Heart left ventricle (tissue), 16 donors: ENCODE data around the gene ACTBL2. TPM values are rescaled to one million over a fixed set of nuclear protein-coding genes. Genes with fewer than 3 reads are reported as not detected.

Experiments used
- ATAC-seq, 4 donors: fragments of 200-7000 bp; cut with Tn5 transposase; one replicate each; pipeline ENCODE4 v1.9.1; 2020 to 2022; ENCODE audit warnings: moderate library complexity in 4 of 4, mild to moderate bottlenecking in 3 of 4, moderate number of reproducible peaks in 1 of 4
- DNase-seq, 5 donors: peaks; one replicate each; pipeline ENCODE4 v3.0.0-alpha.2; 2020
- H3K27ac ChIP-seq, 12 donors: fragments of 200-600 bp; sonication (generic) in 4 of 12; one replicate each; pipeline versions ENCODE4 v1.5.0 to v1.8.0; 2016 to 2022; ENCODE audit warnings: mild to moderate bottlenecking in 2 of 12
- H3K27me3 ChIP-seq, 9 donors: fragments of 200-600 bp; sonication (generic) in 2 of 9; one replicate each; pipeline versions ENCODE4 v1.5.1 to v1.8.0; 2016 to 2022; ENCODE audit warnings: mild to moderate bottlenecking in 3 of 9
- H3K36me3 ChIP-seq, 9 donors: fragments of 200-600 bp; sonication (generic) in 2 of 9; one replicate each; pipeline versions ENCODE4 v1.5.0 to v1.8.0; 2018 to 2022; ENCODE audit warnings: mild to moderate bottlenecking in 2 of 9
- H3K4me1 ChIP-seq, 12 donors: fragments of 200-600 bp; sonication (generic) in 4 of 12; one replicate each; pipeline versions ENCODE4 v1.5.0 to v1.8.0; 2016 to 2022; ENCODE audit warnings: mild to moderate bottlenecking in 3 of 12
- H3K4me3 ChIP-seq, 12 donors: fragments of 200-600 bp; sonication (generic) in 4 of 12; one replicate each; pipeline versions ENCODE4 v1.5.0 to v1.8.0; 2017 to 2022; ENCODE audit warnings: mild to moderate bottlenecking in 9 of 12, moderate library complexity in 4 of 12
- H3K9me3 ChIP-seq, 12 donors: fragments of 200-600 bp; sonication (generic) in 4 of 12; one replicate each; pipeline versions ENCODE4 v1.5.0 to v1.8.0; 2016 to 2022; ENCODE audit warnings: mild to moderate bottlenecking in 1 of 12
- POLR2A ChIP-seq, 2 donors: fragments of 450-650 bp; IDR thresholded peaks; one replicate each; pipeline ENCODE4 v1.6.1; 2017; ENCODE audit warnings: antibody characterized with exemption in 2 of 2, mild to moderate bottlenecking in 2 of 2, moderate library complexity in 2 of 2
- WGBS, 4 donors: extraction: QIAGEN DNeasy Blood & Tissue Kit in 2 of 4; methylation state at CpG; one replicate each; pipeline versions ENCODE4 v1.1.5 to v1.1.7; 2013 to 2018; 5-methylcytosine and 5-hydroxymethylcytosine counted together
- intact Hi-C, 10 donors: fragments of 100-400 bp; cut with DNase I; formaldehyde crosslinking; loops; one replicate each; pipeline versions ENCODE4 v1.11.1 to v1.14.2; 2022
- polyA plus RNA-seq, 2 donors: library from polyadenylated mRNA; stranded (reverse); fragments of 200-250 nt; gene quantifications; one replicate each; pipeline ENCODE4 v1.2.3, GENCODE V29; 2013
- total RNA-seq, 9 donors: library from RNA; depleted of rRNA in 2 of 9; stranded (reverse); fragments of >200 nt in 2 of 9; fragmentation: NEBNext Ultra II Directional in 3 of 9; extraction: Animal tissue kit (Norgen Biotek cat#: 25700) in 3 of 9; gene quantifications; one replicate each; pipeline versions ENCODE4 v1.1.0 to v1.2.4, GENCODE V29; 2016 to 2023
- TF ChIP-seq, protein P1 (sequence below), 12 donors: fragments of 200-600 bp; sonication (generic) in 4 of 12; IDR thresholded peaks; one replicate each; pipeline versions ENCODE4 v1.5.0 to v1.8.0; 2018 to 2022; ENCODE audit warnings: antibody characterized with exemption in 12 of 12, mild to moderate bottlenecking in 5 of 12
- donor health status: ischemic (EF 13 %, LVEDD 7.1; RV severe dilation, severe dysfunction).
- donor health status: healthy with polysubstance abuse.
- donor health status: DM: no; HTN: yes; CAD: no.
- donor health status: DM: no; HTN: no; CAD: no.
- donor health status: ischemic (EF 25% LVEDD 6.9; RV normal size, moderate dysfunction).
- donor health status: ischemic (EF 25% LVEDD 5.7; RV mildly dilated, moderate dysfunction).
- donor health status: healthy.
- donor health status: DM: yes; HTN: yes; CAD: no.
- donor health status: ischemic (EF 35%, LVEDD 5.7; RV mildly dilated, moderate dysfunction).
- donor health status: nonischemic (EF 11% LVEDD 7.7; RV severe dilation, severe dysfunction).
- donor health status: DM: yes; HTN: yes; CAD: no.
- donor health status: PGD.
- donor health status: ischemic (EF 29% LVEDD 5.4; RV normal size, mild dysfunction).
- donor health status: nonischemic (EF 23%, LVEDD 6.1; RV moderate dilation, normal function).

ACTBL2 gene
- total and polyA plus RNA-seq, 11 donors, result 0.09 TPM; not detected in 10

DNA sequence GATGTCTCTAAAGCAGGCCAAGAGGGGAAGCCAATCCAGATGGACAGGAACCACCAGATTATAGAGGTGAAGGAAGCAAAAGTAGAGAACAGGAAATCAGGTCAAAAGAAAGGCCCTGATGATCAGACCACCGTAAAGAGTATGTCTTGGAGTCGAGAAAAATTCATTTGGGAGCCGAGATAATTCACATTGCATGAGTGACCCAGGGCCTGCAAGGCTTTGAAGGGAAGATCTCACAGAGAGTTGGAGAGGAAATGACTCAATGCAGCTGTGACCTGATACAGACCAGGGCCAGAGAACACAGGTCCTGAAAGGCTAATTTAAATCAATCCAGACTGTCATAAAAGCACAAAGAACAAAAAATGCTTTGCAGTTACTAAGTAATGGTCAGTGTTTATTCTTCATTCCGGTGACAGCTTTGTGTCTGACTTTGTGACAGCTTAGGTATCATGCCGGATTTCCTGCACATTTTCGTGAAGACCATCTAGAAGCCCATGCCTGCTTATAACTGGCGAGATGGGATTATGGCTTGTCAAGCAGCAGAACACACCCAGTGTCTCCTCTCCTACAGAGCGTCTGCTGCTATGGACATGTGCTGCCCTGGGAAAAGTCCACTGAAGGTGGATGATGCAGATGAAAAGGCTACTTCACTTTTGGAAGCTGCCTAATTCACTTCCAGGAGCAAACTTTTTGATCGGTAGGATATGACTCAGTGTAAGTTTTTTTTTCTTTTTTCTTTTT is 5.8 kb upstream of the ACTBL2 start:
- Histone ChIP-seq H3K4me3 (no peak overlapping the region), H3K9me3 (no peaks in the 10 kb centered on the region), H3K36me3 (no peaks in the 10 kb centered on the region), H3K27ac (no peak overlapping the region), H3K27me3 (no peaks in the 10 kb centered on the region), H3K4me1 (peaks cover 0 to 12% (median 5%) of the 10 kb centered on the region in 12 donors)
- DNase-seq (no peak), ATAC-seq (peak in 3 of 4 donors; percentile 74 to 78 (median 78))
- intact Hi-C loops, result loop anchor here in 2 of 10 donors (5.0 to 10.0 kb wide), 2 partner anchors 36 to 164 kb away; no protein-coding TSS in a partner anchor
- WGBS, 4 donors, result 49 to 62% (median 52%) methylated on average over 9 of the region's 9 CpGs
- no peak for TF ChIP-seq POLR2A (IDR thresholded peaks at IDR 0.05)
- TF ChIP-seq, protein P1, sequence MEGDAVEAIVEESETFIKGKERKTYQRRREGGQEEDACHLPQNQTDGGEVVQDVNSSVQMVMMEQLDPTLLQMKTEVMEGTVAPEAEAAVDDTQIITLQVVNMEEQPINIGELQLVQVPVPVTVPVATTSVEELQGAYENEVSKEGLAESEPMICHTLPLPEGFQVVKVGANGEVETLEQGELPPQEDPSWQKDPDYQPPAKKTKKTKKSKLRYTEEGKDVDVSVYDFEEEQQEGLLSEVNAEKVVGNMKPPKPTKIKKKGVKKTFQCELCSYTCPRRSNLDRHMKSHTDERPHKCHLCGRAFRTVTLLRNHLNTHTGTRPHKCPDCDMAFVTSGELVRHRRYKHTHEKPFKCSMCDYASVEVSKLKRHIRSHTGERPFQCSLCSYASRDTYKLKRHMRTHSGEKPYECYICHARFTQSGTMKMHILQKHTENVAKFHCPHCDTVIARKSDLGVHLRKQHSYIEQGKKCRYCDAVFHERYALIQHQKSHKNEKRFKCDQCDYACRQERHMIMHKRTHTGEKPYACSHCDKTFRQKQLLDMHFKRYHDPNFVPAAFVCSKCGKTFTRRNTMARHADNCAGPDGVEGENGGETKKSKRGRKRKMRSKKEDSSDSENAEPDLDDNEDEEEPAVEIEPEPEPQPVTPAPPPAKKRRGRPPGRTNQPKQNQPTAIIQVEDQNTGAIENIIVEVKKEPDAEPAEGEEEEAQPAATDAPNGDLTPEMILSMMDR (IDR thresholded peaks at IDR 0.05), result no peak

DNA sequence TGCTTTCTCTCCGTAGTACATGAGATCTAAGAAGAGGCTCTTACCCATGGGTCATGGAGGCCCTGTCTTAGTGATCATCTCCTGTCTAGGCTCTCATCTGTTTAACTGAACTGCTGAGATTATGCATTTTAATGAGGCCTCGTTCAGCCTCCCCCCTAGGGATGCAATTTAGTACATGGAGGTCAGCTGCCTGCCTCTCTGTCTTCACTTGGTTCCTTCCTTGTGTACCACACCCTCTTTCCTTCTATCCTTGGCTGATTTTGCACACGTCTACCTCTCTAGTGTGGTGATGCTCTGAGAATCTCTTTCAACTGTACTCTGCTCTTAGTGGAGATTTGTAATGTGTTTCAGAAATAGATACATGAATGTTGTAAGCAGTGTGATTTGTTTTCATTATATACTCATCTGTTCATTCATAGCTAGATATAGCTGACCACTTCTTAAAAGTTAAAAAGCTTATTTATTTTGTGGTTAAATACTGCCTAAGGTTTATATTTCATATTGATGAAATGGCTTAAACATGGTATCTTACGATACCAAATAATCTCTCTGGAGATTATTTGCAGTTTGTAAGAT is 3.5 kb upstream of the ACTBL2 start:
- intact Hi-C loops, result loop anchor here in 2 of 10 donors (5.0 to 10.0 kb wide), 2 partner anchors 34 to 161 kb away; no protein-coding TSS in a partner anchor
- Histone ChIP-seq H3K9me3 (no peaks in the 10 kb centered on the region), H3K36me3 (no peaks in the 10 kb centered on the region), H3K27ac (no peak overlapping the region), H3K4me1 (peaks cover 0 to 9% (median 5%) of the 10 kb centered on the region in 12 donors), H3K4me3 (no peak overlapping the region), H3K27me3 (no peaks in the 10 kb centered on the region)
- 77 to 90% (median 85%) methylated on average over 4 of the region's 4 CpGs for WGBS, 4 donors
- no peak for TF ChIP-seq POLR2A (IDR thresholded peaks at IDR 0.05)
- TF ChIP-seq, protein P1 (IDR thresholded peaks at IDR 0.05), result no peak
- DNase-seq (no peak), ATAC-seq (no peak)

DNA sequence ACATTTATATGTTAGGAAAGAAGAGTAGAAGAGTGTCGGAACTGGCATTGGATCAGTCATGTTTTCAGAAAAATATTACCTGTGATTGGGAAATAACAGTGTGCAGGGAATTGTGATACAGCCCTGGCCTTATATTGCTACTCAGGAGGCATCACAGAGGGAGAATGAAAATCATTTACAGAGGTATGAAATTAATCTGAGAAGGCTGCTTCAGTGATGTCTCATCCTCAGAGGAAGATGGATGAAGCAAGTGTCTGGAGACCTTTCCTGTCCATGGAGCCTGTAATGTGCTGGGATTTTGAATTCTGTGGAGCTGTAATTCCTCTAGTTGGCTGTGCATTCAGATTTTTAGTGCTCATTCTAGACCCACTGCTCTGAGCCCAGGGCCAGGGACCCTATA is 3.8 kb downstream of the ACTBL2 start:
- 97 to 100% (median 100%) methylated on average over 1 of the region's 1 CpG for WGBS, 4 donors
- Histone ChIP-seq H3K27ac (no peak overlapping the region), H3K4me3 (no peak overlapping the region), H3K9me3 (peaks cover 0 to 8% (median 0%) of the 10 kb centered on the region in 12 donors), H3K4me1 (no peaks in the 10 kb centered on the region), H3K36me3 (no peaks in the 10 kb centered on the region), H3K27me3 (no peaks in the 10 kb centered on the region)
- intact Hi-C loops, result no loop called here
- TF ChIP-seq POLR2A (IDR thresholded peaks at IDR 0.05), result no peak
- TF ChIP-seq, protein P1 (IDR thresholded peaks at IDR 0.05), result no peak
- no peak for ATAC-seq
- no peak for DNase-seq

DNA sequence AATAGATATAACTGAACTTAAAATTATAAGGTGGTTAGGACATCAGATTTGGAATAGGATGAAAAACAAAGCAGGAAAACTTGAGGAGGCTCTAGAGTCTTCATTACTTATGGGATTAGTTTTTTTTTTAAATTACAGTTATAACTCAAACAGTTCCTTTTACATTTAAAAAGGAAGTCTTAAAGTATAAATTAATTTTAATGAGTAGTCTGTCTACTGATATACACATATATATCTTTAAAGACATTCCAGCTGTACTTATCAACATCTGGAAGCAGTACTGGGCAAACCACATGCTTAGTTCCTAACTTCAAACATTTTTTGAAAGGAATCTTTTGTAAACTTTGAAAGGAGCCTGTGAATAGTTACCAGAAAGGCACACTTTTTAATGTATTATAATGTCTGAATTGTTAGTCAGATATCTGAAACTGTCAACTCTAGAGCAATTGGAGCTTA is 6.0 kb downstream of the ACTBL2 start:
- Histone ChIP-seq H3K36me3 (no peaks in the 10 kb centered on the region), H3K4me1 (no peaks in the 10 kb centered on the region), H3K27ac (no peak overlapping the region)

More for the DNA sequence above, 6.0 kb downstream of the ACTBL2 start:
- H3K27me3 ChIP-seq, result no peaks in the 10 kb centered on the region
- H3K4me3 ChIP-seq, result no peak overlapping the region
- peaks cover 0 to 8% (median 0%) of the 10 kb centered on the region in 12 donors for H3K9me3 ChIP-seq
- DNase-seq, result no peak
- intact Hi-C loops, result no loop called here
- TF ChIP-seq POLR2A (IDR thresholded peaks at IDR 0.05), result no peak
- TF ChIP-seq, protein P1 (IDR thresholded peaks at IDR 0.05), result no peak
- ATAC-seq, result no peak
